Measurements from ENCODE around the gene APP.

APP gene

GRCh38 chr21:26116456-26117011, 54.0 kb downstream of the APP start:
- TF ChIP-seq CTCF (IDR thresholded peaks at IDR 0.05; ENCODE audit: insufficient read depth, missing control alignments) = no peak
- no peak for FAIRE-seq
- DNase-seq (ENCODE audit: insufficient read length, low spot score) = no peak

DNA sequence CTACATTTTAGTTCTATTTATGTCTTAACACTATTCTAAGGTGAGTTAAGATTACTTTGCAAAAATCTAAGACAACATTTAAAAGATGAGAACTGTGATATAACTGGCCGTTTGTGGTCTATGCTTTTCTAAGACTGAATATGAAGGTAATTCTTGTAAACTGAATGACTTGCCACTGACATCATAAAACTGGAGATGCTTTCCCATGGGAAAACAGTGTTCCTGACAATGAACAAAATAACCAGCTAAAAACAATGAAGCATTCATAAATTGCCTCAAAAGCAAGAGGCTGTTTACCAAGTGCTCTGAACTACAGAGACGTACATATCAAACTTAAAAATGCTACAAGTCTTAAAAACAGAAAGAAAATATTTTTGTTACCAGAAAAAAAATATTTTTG, 54.7 kb downstream of the APP start:
- no peak for DNase-seq (ENCODE audit: insufficient read length, low spot score)
- no peak for TF ChIP-seq CTCF (IDR thresholded peaks at IDR 0.05; ENCODE audit: insufficient read depth, missing control alignments)
- no peak for FAIRE-seq

DNA sequence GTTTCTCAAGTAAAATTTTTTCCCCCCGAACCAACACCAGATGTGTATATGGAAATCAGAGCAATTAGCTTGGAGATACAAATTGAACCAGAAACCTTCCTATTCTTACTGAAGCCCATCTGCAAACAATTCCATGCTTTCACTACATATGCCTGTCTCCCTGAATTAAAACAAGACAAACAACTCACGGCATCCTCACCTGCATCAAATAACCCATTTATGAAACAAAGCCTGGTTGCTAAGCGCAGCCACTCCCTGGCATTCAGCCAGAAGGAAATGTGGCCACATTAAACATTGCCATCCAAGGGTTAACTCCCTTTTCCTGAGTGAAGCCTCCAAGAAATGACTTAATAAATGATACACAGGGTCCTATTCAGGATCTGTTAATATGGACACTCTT, 55.3 kb downstream of the APP start:
- DNase-seq (ENCODE audit: insufficient read length, low spot score) (no peak), FAIRE-seq (no peak)
- no peak for TF ChIP-seq CTCF (IDR thresholded peaks at IDR 0.05; ENCODE audit: insufficient read depth, missing control alignments)

GRCh38 chr21:26112975-26113374, 57.6 kb downstream of the APP start:
- DNase-seq (ENCODE audit: insufficient read length, low spot score) (no peak), FAIRE-seq (no peak)
- TF ChIP-seq CTCF (IDR thresholded peaks at IDR 0.05; ENCODE audit: insufficient read depth, missing control alignments) = no peak

DNA sequence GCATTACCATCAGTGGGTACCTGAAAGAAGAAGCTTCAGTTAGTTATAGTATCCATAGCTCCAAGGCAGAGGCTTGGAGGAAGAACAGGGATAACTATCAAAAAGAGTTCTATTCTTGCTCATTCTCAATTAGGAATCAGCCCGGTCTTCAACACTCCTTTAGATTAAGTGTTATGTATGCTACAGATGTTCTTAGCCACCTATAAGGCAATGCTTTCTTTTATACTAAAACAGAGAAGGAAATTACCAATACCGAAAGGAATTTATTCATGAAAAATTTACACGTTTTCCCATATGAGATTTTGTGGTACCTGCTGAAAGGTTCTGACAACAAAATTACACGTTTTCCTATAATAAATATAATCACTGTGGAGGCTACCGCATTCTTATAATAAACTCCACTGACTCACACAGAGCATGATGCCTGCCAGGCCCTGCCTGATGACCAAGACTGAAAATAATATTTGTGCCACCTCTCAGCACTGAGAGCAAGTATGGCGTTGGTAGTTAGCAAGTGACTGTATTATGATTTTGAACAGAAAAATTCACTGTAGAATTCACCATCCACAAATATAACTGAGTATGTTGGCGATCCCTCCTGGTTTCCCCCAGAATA, 58.3 kb downstream of the APP start:
- no peak for DNase-seq (ENCODE audit: insufficient read length, low spot score)
- no peak for FAIRE-seq

GRCh38 chr21:26110715-26111114, 59.9 kb downstream of the APP start:
- no peak for FAIRE-seq
- no peak for DNase-seq (ENCODE audit: insufficient read length, low spot score)

More for the DNA sequence above, 58.3 kb downstream of the APP start:
- no peak for TF ChIP-seq CTCF (IDR thresholded peaks at IDR 0.05; ENCODE audit: insufficient read depth, missing control alignments)

More at GRCh38 chr21:26110715-26111114, 59.9 kb downstream of the APP start:
- TF ChIP-seq CTCF (IDR thresholded peaks at IDR 0.05; ENCODE audit: insufficient read depth, missing control alignments) = no peak

Data from D721Med (cell line).